Uterus (tissue), 4 donors: ENCODE data around the gene ZFP57. TPM values are rescaled to one million over a fixed set of nuclear protein-coding genes. Genes with fewer than 3 reads are reported as not detected.

ENCODE experiments used
- DNase-seq, 2 donors: peaks; one replicate each; pipeline ENCODE4 v3.0.0-alpha.2; 2019 to 2020
- H3K27ac ChIP-seq, 2 donors: fragments of 200-600 bp; sonication (generic); 1 replicate in 1 of 2; 2 replicates in 1 of 2; pipeline ENCODE4 v1.5.1; 2016 to 2018
- H3K27me3 ChIP-seq, 2 donors: fragments of 200-600 bp; sonication (generic); one replicate each; pipeline ENCODE4 v1.5.1; 2018 to 2019; ENCODE audit warnings: control low read depth in 1 of 2
- H3K36me3 ChIP-seq, 2 donors: fragments of 200-600 bp; sonication (generic); one replicate each; pipeline ENCODE4 v1.5.1; 2019; ENCODE audit warnings: control low read depth in 1 of 2
- H3K4me1 ChIP-seq, 2 donors: fragments of 200-600 bp; sonication (generic); one replicate each; pipeline ENCODE4 v1.5.1; 2018 to 2019; ENCODE audit warnings: control low read depth in 1 of 2
- H3K4me3 ChIP-seq, 2 donors: fragments of 200-600 bp; sonication (generic); 1 replicate in 1 of 2; 2 replicates in 1 of 2; pipeline ENCODE4 v1.5.1; 2018 to 2019; ENCODE audit warnings: mild to moderate bottlenecking in 1 of 2
- H3K9me3 ChIP-seq, 2 donors: fragments of 200-600 bp; sonication (generic); one replicate each; pipeline ENCODE4 v1.5.1; 2019; ENCODE audit warnings: control low read depth in 1 of 2
- POLR2A ChIP-seq, 2 donors: fragments of 450-650 bp; IDR thresholded peaks; one replicate each; pipeline ENCODE4 v1.6.1; 2016; ENCODE audit warnings: antibody characterized with exemption in 2 of 2, mild to moderate bottlenecking in 1 of 2, moderate library complexity in 1 of 2
- intact Hi-C: fragments of 100-400 bp; cut with DNase I; formaldehyde crosslinking; loops from one replicate; pipeline ENCODE4 v1.15.1; 2023; ENCODE audit warnings: low total_unique reads
- total RNA-seq, 4 donors: library from RNA; depleted of rRNA in 3 of 4; stranded (reverse); fragments of >200 nt in 3 of 4; gene quantifications; one replicate each; pipeline versions ENCODE4 v1.1.0 to v1.2.4, GENCODE V29; 2014 to 2023
- TF ChIP-seq, protein P1 (sequence below), 4 experiments: fragments of 200-600 bp in 2 of 4; fragments of 450-650 bp in 2 of 4; sonication (generic) in 2 of 4; IDR thresholded peaks; one replicate each; pipeline ENCODE4 v1.5.1; 2016 to 2019; ENCODE audit warnings: antibody characterized with exemption in 4 of 4, mild to moderate bottlenecking in 2 of 4, moderate library complexity in 1 of 4
- donor health status: DM: yes; HTN: yes; CAD: no.

The ZFP57 gene
- total RNA-seq, 4 donors from 2014 or later, result 0.24 TPM; not detected in 3

DNA sequence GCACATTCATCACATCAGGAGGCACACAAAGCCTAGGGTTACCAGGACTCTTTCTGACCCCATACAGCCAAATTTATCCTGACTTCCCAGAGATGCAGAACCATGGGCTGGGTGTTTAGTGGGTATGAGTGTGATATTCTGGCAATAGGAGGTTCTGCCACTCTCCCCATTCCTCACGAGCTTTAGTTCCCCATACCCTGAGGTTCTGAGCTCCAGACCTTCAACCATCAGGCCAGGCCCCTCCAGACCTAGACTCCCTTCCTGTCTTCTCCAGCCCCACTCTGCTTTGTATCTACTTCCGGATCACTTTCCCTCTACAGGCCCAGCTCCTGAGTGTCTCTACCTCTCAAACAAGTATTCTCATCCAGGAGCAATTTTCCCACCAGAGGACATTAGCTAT is 46.7 kb upstream of the ZFP57 start:
- TF ChIP-seq, protein P1, sequence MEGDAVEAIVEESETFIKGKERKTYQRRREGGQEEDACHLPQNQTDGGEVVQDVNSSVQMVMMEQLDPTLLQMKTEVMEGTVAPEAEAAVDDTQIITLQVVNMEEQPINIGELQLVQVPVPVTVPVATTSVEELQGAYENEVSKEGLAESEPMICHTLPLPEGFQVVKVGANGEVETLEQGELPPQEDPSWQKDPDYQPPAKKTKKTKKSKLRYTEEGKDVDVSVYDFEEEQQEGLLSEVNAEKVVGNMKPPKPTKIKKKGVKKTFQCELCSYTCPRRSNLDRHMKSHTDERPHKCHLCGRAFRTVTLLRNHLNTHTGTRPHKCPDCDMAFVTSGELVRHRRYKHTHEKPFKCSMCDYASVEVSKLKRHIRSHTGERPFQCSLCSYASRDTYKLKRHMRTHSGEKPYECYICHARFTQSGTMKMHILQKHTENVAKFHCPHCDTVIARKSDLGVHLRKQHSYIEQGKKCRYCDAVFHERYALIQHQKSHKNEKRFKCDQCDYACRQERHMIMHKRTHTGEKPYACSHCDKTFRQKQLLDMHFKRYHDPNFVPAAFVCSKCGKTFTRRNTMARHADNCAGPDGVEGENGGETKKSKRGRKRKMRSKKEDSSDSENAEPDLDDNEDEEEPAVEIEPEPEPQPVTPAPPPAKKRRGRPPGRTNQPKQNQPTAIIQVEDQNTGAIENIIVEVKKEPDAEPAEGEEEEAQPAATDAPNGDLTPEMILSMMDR (IDR thresholded peaks at IDR 0.05), result no peak
- H3K4me3 ChIP-seq, result no peak overlapping the region
- H3K27ac ChIP-seq, result no peak overlapping the region
- intact Hi-C loops, result no loop called here
- no peaks in the 10 kb centered on the region for H3K4me1 ChIP-seq
- no peaks in the 10 kb centered on the region for H3K36me3 ChIP-seq
- no peak for DNase-seq
- H3K9me3 ChIP-seq, result no peaks in the 10 kb centered on the region
- no peaks in the 10 kb centered on the region for H3K27me3 ChIP-seq

DNA sequence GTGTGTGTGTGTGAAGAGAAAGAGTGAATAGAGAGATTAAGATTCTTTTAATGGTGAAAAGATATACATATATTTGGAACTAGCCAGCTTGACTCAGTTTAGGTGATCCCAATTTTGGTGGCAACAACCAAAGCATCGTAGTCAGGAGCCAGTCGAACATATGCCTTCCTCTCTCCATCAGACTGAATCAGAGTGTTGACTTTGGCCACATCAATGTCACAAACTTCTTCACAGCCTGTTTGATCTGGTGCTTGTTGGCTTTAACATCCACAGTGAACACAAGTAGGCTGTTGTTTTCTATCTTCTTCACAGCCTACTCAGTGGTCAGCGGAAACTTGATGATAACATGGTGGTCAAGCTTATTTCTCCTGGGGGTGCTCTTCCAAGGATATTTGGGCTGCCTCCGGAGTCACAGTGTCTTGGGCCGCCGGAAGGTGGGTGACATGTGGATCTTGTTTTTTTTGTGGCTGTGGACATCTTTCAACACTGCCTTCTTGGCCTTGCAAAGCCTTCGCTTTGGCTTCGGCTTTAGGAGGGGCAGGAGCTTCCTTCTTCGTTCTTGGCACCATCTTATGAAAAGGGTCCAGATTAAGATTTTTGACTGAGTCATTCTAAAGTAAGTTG is 45.7 kb upstream of the ZFP57 start:
- DNase-seq, result no peak
- H3K36me3 ChIP-seq, result no peaks in the 10 kb centered on the region
- intact Hi-C loops, result no loop called here
- no peaks in the 10 kb centered on the region for H3K27me3 ChIP-seq
- no peaks in the 10 kb centered on the region for H3K9me3 ChIP-seq
- no peak overlapping the region for H3K4me3 ChIP-seq
- TF ChIP-seq, protein P1 (IDR thresholded peaks at IDR 0.05), result no peak
- TF ChIP-seq POLR2A (IDR thresholded peaks at IDR 0.05), result no peak
- no peak overlapping the region for H3K27ac ChIP-seq
- H3K4me1 ChIP-seq, result no peaks in the 10 kb centered on the region

DNA sequence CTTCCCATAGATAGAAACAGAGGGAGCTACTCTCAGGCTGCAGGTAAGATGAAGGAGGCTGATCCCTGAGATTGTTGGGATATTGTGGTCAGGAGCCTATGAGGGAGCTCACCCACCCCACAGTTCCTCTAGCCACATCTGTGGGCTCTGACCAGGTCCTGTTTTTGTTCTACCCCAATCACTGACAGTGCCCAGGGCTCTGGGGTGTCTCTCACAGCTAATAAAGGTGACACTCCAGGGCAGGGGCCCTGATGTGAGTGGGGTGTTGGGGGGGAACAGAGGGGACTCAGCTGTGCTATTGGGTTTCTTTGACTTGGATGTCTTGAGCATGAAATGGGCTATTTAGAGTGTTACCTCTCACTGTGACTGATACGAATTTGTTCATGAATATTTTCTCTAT is 45.0 kb upstream of the ZFP57 start:
- no peaks in the 10 kb centered on the region for H3K9me3 ChIP-seq
- no peaks in the 10 kb centered on the region for H3K27me3 ChIP-seq
- H3K4me3 ChIP-seq, result no peak overlapping the region
- no peak overlapping the region for H3K27ac ChIP-seq
- no peaks in the 10 kb centered on the region for H3K36me3 ChIP-seq
- no peak for TF ChIP-seq POLR2A (IDR thresholded peaks at IDR 0.05)
- TF ChIP-seq, protein P1 (IDR thresholded peaks at IDR 0.05), result no peak
- no peaks in the 10 kb centered on the region for H3K4me1 ChIP-seq
- intact Hi-C loops, result no loop called here
- DNase-seq, result no peak

DNA sequence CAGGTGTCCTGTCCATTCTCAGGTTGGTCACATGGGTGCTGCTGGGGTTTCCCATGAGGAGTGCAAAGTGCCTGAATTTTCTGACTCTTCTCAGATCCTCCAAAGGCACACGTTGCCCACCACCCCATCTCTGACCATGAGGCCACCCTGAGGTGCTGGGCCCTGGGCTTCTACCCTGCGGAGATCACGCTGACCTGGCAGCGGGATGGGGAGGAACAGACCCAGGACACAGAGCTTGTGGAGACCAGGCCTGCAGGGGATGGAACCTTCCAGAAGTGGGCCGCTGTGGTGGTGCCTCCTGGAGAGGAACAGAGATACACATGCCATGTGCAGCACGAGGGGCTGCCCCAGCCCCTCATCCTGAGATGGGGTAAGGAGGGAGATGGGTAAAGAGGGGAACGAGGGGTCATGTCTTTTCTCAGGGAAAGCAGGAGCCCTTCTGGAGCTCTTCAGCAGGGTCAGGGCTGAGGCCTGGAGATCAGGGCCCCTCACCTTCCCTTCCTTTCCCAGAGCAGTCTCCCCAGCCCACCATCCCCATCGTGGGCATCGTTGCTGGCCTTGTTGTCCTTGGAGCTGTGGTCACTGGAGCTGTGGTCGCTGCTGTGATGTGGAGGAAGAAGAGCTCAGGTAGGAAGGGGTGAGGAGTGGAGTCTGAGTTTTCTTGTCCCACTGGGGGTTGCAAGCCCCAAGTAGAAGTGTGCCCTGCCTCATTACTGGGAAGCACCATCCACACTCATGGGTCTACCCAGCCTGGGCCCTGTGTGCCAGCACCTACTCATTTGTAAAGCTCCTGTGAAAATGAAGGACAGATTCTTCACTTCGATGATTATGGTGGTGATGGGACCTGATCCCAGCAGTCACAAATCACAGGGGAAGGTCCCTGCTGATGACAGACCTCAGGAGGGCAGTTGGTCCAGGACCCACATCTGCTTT is 44.3 kb upstream of the ZFP57 start:
- no peaks in the 10 kb centered on the region for H3K4me1 ChIP-seq
- TF ChIP-seq POLR2A (IDR thresholded peaks at IDR 0.05), result no peak
- TF ChIP-seq, protein P1 (IDR thresholded peaks at IDR 0.05), result no peak
- no peak overlapping the region for H3K4me3 ChIP-seq
- H3K36me3 ChIP-seq, result no peaks in the 10 kb centered on the region
- H3K9me3 ChIP-seq, result no peaks in the 10 kb centered on the region
- DNase-seq, result no peak
- H3K27me3 ChIP-seq, result no peaks in the 10 kb centered on the region
- no peak overlapping the region for H3K27ac ChIP-seq
- intact Hi-C loops, result no loop called here
